OCI-LY7 (cell line): Measurements from ENCODE around the gene FBXL20. TPM values are rescaled to one million over a fixed set of nuclear protein-coding genes. Genes with fewer than 3 reads are reported as not detected.

ENCODE experiments used
- BruUV-seq: library from RNA; stranded (reverse); fragments of 400-500 nt; replicated peaks from 2 replicates; lab custom pipeline; 2021; lab: Mats Ljungman, UMichigan
- CTCF ChIA-PET: fragments of 300-600 bp; sonication (Branson Sonifier 250); formaldehyde crosslinking; loops from one replicate; lab custom pipeline; 2022; ENCODE audit warnings: antibody characterized with exemption; ENCODE audit not compliant: unreplicated experiment; lab: Charles Lee
- POLR2A ChIA-PET: fragments of 300-600 bp; sonication (Branson Sonifier 250); formaldehyde crosslinking; loops from one replicate; lab custom pipeline; 2022; ENCODE audit warnings: antibody characterized with exemption; lab: Charles Lee
- DNase-seq: peaks from one replicate; pipeline ENCODE4 v3.0.0-alpha.2; 2015; ENCODE audit warnings: low spot score
- H2AFZ ChIP-seq: fragments of 200-600 bp; sonication (generic), shearing (Covaris generic); 2 replicates; pipeline ENCODE4 v1.6.1; 2014; ENCODE audit warnings: mild to moderate bottlenecking, antibody characterized with exemption, low read length, moderate library complexity
- H3K27ac ChIP-seq: fragments of 200-600 bp; sonication (generic); 2 replicates; pipeline ENCODE4 v1.5.1; 2014; ENCODE audit warnings: mixed run types, low read depth, mild to moderate bottlenecking, moderate library complexity, low read length, inconsistent platforms; ENCODE audit not compliant: poor library complexity, severe bottlenecking
- H3K36me3 ChIP-seq: fragments of 200-600 bp; sonication (generic); 2 replicates; pipeline ENCODE4 v1.6.1; 2014; ENCODE audit warnings: mild to moderate bottlenecking, antibody characterized with exemption, low read length, moderate library complexity, mixed read lengths; ENCODE audit not compliant: insufficient read depth
- H3K4me1 ChIP-seq: fragments of 200-600 bp; sonication (generic); 2 replicates; pipeline ENCODE4 v1.5.1; 2014; ENCODE audit warnings: mild to moderate bottlenecking, low read length; ENCODE audit not compliant: insufficient read depth, poor library complexity, severe bottlenecking
- H3K4me2 ChIP-seq: fragments of 200-600 bp; sonication (generic); 2 replicates; pipeline ENCODE4 v1.6.1; 2014; ENCODE audit warnings: mild to moderate bottlenecking, low read length
- H3K4me3 ChIP-seq: fragments of 200-600 bp; sonication (generic); 2 replicates; pipeline ENCODE4 v1.5.1; 2014; ENCODE audit warnings: mild to moderate bottlenecking, low read depth, low read length; ENCODE audit not compliant: poor library complexity, severe bottlenecking
- H3K79me2 ChIP-seq: fragments of 200-600 bp; sonication (generic); 2 replicates; pipeline ENCODE4 v1.6.1; 2016; ENCODE audit warnings: low read depth, mild to moderate bottlenecking, low read length, moderate library complexity, mixed read lengths; ENCODE audit not compliant: insufficient read depth
- H3K9me2 ChIP-seq: fragments of 200-600 bp; sonication (generic); 2 replicates; pipeline ENCODE4 v1.6.1; 2016; ENCODE audit warnings: mild to moderate bottlenecking, low read length, mixed read lengths; ENCODE audit not compliant: insufficient read depth
- H3K9me3 ChIP-seq: fragments of 200-600 bp; sonication (generic); 2 replicates; pipeline ENCODE4 v1.6.1; 2014; ENCODE audit warnings: mild to moderate bottlenecking, mixed run types, low read length, mixed read lengths
- H4K20me1 ChIP-seq: fragments of 200-600 bp; sonication (generic); 2 replicates; pipeline ENCODE4 v1.6.1; 2014; ENCODE audit warnings: mild to moderate bottlenecking, antibody characterized with exemption, low read length, moderate library complexity, mixed read lengths; ENCODE audit not compliant: insufficient read depth
- EZH2phosphoT487 ChIP-seq: fragments of 200-600 bp; sonication (generic); IDR thresholded peaks from 2 replicates; pipeline ENCODE4 v1.6.1; 2018; ENCODE audit warnings: low read depth, borderline replicate concordance, mild to moderate bottlenecking, mixed run types, antibody characterized with exemption, low read length, moderate library complexity, mixed read lengths
- intact Hi-C: fragments of 100-400 bp; cut with micrococcal nuclease; formaldehyde crosslinking; loops from one replicate; pipeline ENCODE4 v1.10.0; 2022; ENCODE audit not compliant: unreplicated experiment
- total RNA-seq, 2 experiments: library from RNA; depleted of rRNA in 1 of 2; stranded (reverse); fragments of >200 nt in 1 of 2; shearing (Covaris generic) in 1 of 2; gene quantifications; 2 replicates each; pipeline ENCODE4 v1.2.3, GENCODE V29; 2014 to 2022
- TF ChIP-seq, protein P1 (sequence below): fragments of 200-600 bp; sonication (generic); conservative IDR thresholded peaks from 2 replicates; pipeline ENCODE4 v1.5.1; 2014; ENCODE audit warnings: mild to moderate bottlenecking, antibody characterized with exemption, low read length, moderate library complexity, mixed read lengths

The FBXL20 gene
- total RNA-seq, 2 experiments from 2014 or later: 2.1 to 12.2 TPM

DNA sequence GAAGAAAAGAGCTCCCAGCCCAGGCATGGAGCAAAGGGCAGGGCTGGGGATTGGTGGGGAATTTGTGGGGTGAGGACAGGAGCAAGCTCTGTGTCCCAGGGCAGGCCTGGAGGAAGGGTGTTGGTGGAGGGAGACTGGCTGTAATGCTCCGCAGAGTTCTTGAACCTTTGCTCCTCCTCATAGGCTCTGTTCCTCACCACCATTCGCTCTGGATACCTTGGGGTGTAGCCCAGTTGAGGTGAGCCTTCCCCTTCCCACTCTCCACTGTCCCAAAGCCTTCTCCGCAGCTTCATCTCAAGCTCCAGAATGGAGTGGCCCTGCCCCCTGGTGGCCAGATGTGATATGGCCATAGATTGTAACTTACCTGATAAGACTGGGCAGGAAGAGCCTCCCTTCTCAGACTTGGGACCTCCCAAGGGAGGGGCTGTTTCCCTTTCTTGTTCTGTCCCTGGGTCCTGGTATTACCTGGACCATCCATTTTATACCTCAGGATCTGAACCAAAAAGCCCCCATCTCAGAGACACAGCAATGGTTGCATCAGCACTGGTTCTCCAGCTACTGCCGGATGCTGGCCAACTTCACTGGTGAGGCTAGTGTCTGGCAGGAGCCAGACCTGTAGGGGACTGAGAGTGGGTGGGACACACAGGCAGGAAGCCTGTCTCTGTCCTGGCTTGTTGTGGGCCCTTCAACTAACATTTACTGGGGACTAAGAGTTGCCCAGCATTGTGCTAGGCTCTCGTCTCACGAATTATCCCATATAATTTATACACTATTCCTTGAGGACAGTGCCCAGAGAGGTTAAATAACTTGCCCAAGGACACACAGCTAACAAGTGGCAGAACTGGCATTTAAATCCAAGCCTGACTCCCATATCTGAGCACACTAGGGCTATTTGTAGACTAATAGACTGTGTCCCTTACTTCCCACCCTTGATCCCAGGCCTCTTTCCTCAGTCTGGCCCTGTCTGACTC is 156.5 kb downstream of the FBXL20 start:
- no peaks in the 10 kb centered on the region for H3K36me3 ChIP-seq
- H3K4me3 ChIP-seq: peak overlapping the region; percentile 23
- BruUV-seq: no TSS peak
- intact Hi-C loops: loop anchor here (1.0 kb wide), 4 partner anchors 10 to 262 kb away; no protein-coding TSS in a partner anchor
- peaks cover 53% of the 10 kb centered on the region for H3K4me1 ChIP-seq
- H3K4me2 ChIP-seq: peak overlapping the region; percentile 70
- POLR2A ChIA-PET: interaction anchor here (0.5 to 2.0 kb wide), 5 partner anchors 37 to 1379 kb away, joined by 3 to 18 read pairs (median 3); partner anchors contain the start of gene RPL19
- TF ChIP-seq EZH2phosphoT487: no peak
- TF ChIP-seq, protein P1, sequence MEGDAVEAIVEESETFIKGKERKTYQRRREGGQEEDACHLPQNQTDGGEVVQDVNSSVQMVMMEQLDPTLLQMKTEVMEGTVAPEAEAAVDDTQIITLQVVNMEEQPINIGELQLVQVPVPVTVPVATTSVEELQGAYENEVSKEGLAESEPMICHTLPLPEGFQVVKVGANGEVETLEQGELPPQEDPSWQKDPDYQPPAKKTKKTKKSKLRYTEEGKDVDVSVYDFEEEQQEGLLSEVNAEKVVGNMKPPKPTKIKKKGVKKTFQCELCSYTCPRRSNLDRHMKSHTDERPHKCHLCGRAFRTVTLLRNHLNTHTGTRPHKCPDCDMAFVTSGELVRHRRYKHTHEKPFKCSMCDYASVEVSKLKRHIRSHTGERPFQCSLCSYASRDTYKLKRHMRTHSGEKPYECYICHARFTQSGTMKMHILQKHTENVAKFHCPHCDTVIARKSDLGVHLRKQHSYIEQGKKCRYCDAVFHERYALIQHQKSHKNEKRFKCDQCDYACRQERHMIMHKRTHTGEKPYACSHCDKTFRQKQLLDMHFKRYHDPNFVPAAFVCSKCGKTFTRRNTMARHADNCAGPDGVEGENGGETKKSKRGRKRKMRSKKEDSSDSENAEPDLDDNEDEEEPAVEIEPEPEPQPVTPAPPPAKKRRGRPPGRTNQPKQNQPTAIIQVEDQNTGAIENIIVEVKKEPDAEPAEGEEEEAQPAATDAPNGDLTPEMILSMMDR: peak; percentile 97
- peak overlapping the region; percentile 51; the same call in 1 of the 2 replicates for H2AFZ ChIP-seq
- CTCF ChIA-PET: interaction anchor here (0.7 to 4.3 kb wide), 6 partner anchors 9 to 263 kb away, joined by 3 to 33 read pairs (median 8); partner anchors contain the start of gene RPL19
- peak; percentile 90 for DNase-seq
- H4K20me1 ChIP-seq: no peaks in the 10 kb centered on the region
- no peaks in the 10 kb centered on the region for H3K79me2 ChIP-seq
- H3K9me3 ChIP-seq: no peaks in the 10 kb centered on the region
- H3K9me2 ChIP-seq: no peaks in the 10 kb centered on the region
- peak overlapping the region; percentile 59 for H3K27ac ChIP-seq

- H3K79me2 ChIP-seq: no peaks in the 10 kb centered on the region
- peaks cover 60% of the 10 kb centered on the region for H3K4me1 ChIP-seq
- DNase-seq: peak; percentile 87
- no peaks in the 10 kb centered on the region for H3K36me3 ChIP-seq
- peak overlapping the region; percentile 59 for H3K27ac ChIP-seq
- CTCF ChIA-PET: interaction anchor here (0.6 to 4.3 kb wide), 9 partner anchors 8 to 1262 kb away, joined by 3 to 33 read pairs (median 4); partner anchors contain the start of gene RPL19
- H3K4me3 ChIP-seq: peak overlapping the region; percentile 23
- no peaks in the 10 kb centered on the region for H4K20me1 ChIP-seq
- peak overlapping the region; percentile 51; the same call in 1 of the 2 replicates for H2AFZ ChIP-seq
- H3K9me2 ChIP-seq: no peaks in the 10 kb centered on the region
- intact Hi-C loops: loop anchor here (1.0 kb wide), 4 partner anchors 9 to 261 kb away; no protein-coding TSS in a partner anchor
- TF ChIP-seq EZH2phosphoT487: no peak
- TF ChIP-seq, protein P1: no peak
- POLR2A ChIA-PET: interaction anchor here (0.5 to 2.0 kb wide), 5 partner anchors 36 to 141 kb away, joined by 3 to 18 read pairs (median 3); partner anchors contain the start of gene RPL19
- no TSS peak for BruUV-seq
- H3K9me3 ChIP-seq: no peaks in the 10 kb centered on the region
- peak overlapping the region; percentile 70 for H3K4me2 ChIP-seq
Measured at GRCh38 chr17:39244016-39244599, 157.3 kb downstream of the FBXL20 start.
